HepG2 (cell line): ENCODE results near the gene CEACAM5.

Experiments used
- GABPA ChIP-seq, 2 experiments: IDR thresholded peaks; 2 replicates each; pipeline ENCODE4 v1.6.1; 2011 to 2016; ENCODE audit warnings: low read depth in 2 of 2, low read length in 1 of 2, missing biosample characterization in 1 of 2, missing genetic modification characterization in 1 of 2
- KLF9 ChIP-seq: IDR thresholded peaks from 2 replicates; pipeline ENCODE4 v1.6.1; 2016; ENCODE audit warnings: low read depth
- PHF8 ChIP-seq: sonication (generic); formaldehyde crosslinking; IDR thresholded peaks from 2 replicates; pipeline ENCODE4 v1.5.0; 2020; ENCODE audit warnings: missing genetic modification reagents
- SP2 ChIP-seq: sonication (generic); formaldehyde crosslinking; IDR thresholded peaks from 2 replicates; pipeline ENCODE4 v1.5.1; 2020; ENCODE audit warnings: mild to moderate bottlenecking, missing genetic modification reagents
- TF ChIP-seq, protein P1 (sequence below): sonication (generic); formaldehyde crosslinking; IDR thresholded peaks from 2 replicates; pipeline ENCODE4 v1.5.0; 2020; ENCODE audit warnings: mild to moderate bottlenecking, missing genetic modification reagents, moderate library complexity
- TF ChIP-seq, protein P2 (sequence below): sonication (generic); formaldehyde crosslinking; IDR thresholded peaks from 2 replicates; pipeline ENCODE4 v1.8.1; 2023; ENCODE audit warnings: mild to moderate bottlenecking, missing genetic modification reagents, borderline replicate concordance

DNA sequence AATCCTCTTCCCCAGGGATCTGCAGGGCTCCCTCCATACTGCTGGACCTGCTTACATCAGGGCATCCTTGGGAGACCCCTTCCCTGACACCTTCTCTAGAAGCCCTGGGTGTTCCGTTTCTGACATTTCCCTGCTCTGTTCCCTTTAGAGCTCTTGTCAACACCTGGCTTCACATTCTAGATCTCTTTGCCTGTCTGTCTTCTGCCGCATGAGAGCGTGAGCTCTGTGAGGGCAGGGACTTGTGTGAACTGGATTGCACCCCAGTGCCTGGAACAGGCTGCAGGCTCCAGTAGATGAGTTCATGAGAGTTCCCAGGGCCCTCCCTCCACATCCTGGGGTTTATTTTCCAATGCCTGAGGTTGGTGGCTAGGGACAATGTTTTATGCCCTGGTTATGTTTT, 21.0 kb upstream of the CEACAM5 start:
- TF ChIP-seq PHF8: no peak
- TF ChIP-seq SP2: no peak
- no peak for TF ChIP-seq KLF9 (CRISPR knock-in tag)
- TF ChIP-seq GABPA (IDR thresholded peaks at IDR 0.05; ENCODE audit: low read depth, low read length): no peak
- no peak for TF ChIP-seq GABPA (CRISPR knock-in tag; IDR thresholded peaks at IDR 0.05; ENCODE audit: low read depth)
- TF ChIP-seq, protein P1, sequence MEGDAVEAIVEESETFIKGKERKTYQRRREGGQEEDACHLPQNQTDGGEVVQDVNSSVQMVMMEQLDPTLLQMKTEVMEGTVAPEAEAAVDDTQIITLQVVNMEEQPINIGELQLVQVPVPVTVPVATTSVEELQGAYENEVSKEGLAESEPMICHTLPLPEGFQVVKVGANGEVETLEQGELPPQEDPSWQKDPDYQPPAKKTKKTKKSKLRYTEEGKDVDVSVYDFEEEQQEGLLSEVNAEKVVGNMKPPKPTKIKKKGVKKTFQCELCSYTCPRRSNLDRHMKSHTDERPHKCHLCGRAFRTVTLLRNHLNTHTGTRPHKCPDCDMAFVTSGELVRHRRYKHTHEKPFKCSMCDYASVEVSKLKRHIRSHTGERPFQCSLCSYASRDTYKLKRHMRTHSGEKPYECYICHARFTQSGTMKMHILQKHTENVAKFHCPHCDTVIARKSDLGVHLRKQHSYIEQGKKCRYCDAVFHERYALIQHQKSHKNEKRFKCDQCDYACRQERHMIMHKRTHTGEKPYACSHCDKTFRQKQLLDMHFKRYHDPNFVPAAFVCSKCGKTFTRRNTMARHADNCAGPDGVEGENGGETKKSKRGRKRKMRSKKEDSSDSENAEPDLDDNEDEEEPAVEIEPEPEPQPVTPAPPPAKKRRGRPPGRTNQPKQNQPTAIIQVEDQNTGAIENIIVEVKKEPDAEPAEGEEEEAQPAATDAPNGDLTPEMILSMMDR: no peak
- TF ChIP-seq, protein P2, sequence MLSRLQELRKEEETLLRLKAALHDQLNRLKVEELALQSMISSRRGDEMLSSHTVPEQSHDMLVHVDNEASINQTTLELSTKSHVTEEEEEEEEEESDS: no peak
